Astrocyte (in vitro differentiated cells and primary cell): ENCODE results near the gene MARCHF6.

Source experiments
- EZH2 ChIP-seq: IDR thresholded peaks from 2 replicates; pipeline ENCODE4 v1.6.1; 2012; ENCODE audit warnings: mild to moderate bottlenecking, low read length, inconsistent platforms; ENCODE audit not compliant: insufficient read depth
- TF ChIP-seq, protein P1 (sequence below): IDR thresholded peaks from 2 replicates; pipeline ENCODE4 v1.5.1; 2011; ENCODE audit warnings: low read depth, mild to moderate bottlenecking, inconsistent platforms, low read length, moderate library complexity; ENCODE audit not compliant: insufficient read depth

DNA sequence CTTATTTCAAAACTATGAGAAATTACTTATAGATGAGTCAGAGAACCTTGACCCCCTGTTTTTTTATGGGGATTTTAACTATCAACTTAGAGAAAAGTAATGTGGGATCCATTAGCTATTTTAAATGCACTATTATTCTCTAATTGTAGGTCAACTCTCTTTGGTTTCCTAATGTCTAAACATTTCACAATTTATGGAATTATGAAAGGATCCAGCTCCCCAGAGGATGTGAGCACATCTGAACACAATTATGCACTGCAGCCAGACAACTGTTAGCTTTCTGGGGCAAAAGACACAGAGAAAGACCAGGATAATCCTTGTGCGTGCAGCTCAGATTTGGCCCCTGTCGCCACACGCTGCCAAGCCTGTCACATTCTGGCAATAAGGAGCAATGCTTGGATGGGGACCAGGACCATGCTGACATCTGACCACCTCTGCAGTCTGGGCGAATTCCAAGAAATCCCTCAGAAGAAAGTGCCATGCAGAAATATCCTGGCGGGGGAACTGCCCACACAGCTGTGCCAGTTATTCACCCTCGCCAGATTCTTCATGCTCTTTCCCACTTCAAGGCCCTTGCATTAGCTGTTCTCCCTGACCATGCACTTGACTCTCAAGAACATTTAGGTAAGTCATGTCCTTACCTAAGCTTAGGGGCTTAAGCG lies 23.5 kb upstream of the MARCHF6 start:
- TF ChIP-seq, protein P1, sequence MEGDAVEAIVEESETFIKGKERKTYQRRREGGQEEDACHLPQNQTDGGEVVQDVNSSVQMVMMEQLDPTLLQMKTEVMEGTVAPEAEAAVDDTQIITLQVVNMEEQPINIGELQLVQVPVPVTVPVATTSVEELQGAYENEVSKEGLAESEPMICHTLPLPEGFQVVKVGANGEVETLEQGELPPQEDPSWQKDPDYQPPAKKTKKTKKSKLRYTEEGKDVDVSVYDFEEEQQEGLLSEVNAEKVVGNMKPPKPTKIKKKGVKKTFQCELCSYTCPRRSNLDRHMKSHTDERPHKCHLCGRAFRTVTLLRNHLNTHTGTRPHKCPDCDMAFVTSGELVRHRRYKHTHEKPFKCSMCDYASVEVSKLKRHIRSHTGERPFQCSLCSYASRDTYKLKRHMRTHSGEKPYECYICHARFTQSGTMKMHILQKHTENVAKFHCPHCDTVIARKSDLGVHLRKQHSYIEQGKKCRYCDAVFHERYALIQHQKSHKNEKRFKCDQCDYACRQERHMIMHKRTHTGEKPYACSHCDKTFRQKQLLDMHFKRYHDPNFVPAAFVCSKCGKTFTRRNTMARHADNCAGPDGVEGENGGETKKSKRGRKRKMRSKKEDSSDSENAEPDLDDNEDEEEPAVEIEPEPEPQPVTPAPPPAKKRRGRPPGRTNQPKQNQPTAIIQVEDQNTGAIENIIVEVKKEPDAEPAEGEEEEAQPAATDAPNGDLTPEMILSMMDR, result no peak
- TF ChIP-seq EZH2, result no peak
